IMR-90 (cell line): ENCODE data around the gene FMN2. TPM values are rescaled to one million over a fixed set of nuclear protein-coding genes. Genes with fewer than 3 reads are reported as not detected.

Experiments used
- ATAC-seq: fragments of 200-7000 bp; cut with Tn5 transposase; 2 replicates; pipeline ENCODE4 v1.9.1; 2020; ENCODE audit warnings: low read depth, mild to moderate bottlenecking, moderate library complexity
- BruUV-seq: library from RNA; stranded (reverse); fragments of 400-500 nt; replicated peaks from 2 replicates; lab custom pipeline; 2021; lab: Mats Ljungman, UMichigan
- CTCF ChIA-PET: fragments of 300-600 bp; formaldehyde crosslinking; extraction: SDS; loops from one replicate; lab custom pipeline; 2021; ENCODE audit warnings: antibody characterized with exemption; lab: Yijun Ruan, JAX
- POLR2A ChIA-PET: fragments of 300-600 bp; sonication (Branson Sonifier 250); formaldehyde crosslinking; loops from one replicate; lab custom pipeline; 2022; ENCODE audit warnings: antibody characterized with exemption; ENCODE audit not compliant: unreplicated experiment; lab: Charles Lee
- DNase-seq: peaks from one replicate; pipeline ENCODE4 v3.0.0; 2013
- H2AFZ ChIP-seq: replicated peaks from 2 replicates; pipeline ENCODE3; 2013; ENCODE audit warnings: low read length, mild to moderate bottlenecking; ENCODE audit not compliant: poor library complexity
- H2AK5ac ChIP-seq: 2 replicates; pipeline ENCODE4 v1.6.1; 2013; ENCODE audit warnings: low read depth, low read length, inconsistent platforms
- H2AK9ac ChIP-seq: replicated peaks from 2 replicates; pipeline ENCODE3; 2013; ENCODE audit warnings: mild to moderate bottlenecking, low read depth, low read length, moderate library complexity; ENCODE audit not compliant: poor library complexity
- H2BK120ac ChIP-seq: 2 replicates; pipeline ENCODE4 v1.6.1; 2013; ENCODE audit warnings: low read depth, low read length, inconsistent platforms
- H2BK15ac ChIP-seq: 3 replicates; pipeline ENCODE4 v1.6.1; 2013; ENCODE audit warnings: low read depth, low read length, inconsistent platforms
- H2BK20ac ChIP-seq: 2 replicates; pipeline ENCODE4 v1.6.1; 2013; ENCODE audit warnings: low read depth, mild to moderate bottlenecking, inconsistent platforms, low read length, moderate library complexity
- H2BK5ac ChIP-seq: 2 replicates; pipeline ENCODE4 v1.6.1; 2013; ENCODE audit warnings: mild to moderate bottlenecking, low read depth, low read length, inconsistent platforms; ENCODE audit not compliant: poor library complexity, severe bottlenecking
- H3K14ac ChIP-seq: replicated peaks from 2 replicates; pipeline ENCODE4 v1.6.1; 2013; ENCODE audit warnings: low read depth, low read length, inconsistent platforms
- H3K18ac ChIP-seq: 2 replicates; pipeline ENCODE4 v1.6.1; 2013; ENCODE audit warnings: low read depth, low read length, control low read depth
- H3K23ac ChIP-seq: 2 replicates; pipeline ENCODE4 v1.6.1; 2013; ENCODE audit warnings: low read depth, low read length, inconsistent platforms
- H3K27ac ChIP-seq: 2 replicates; pipeline ENCODE4 v1.5.1; 2013; ENCODE audit warnings: mild to moderate bottlenecking, control low read depth, low read length; ENCODE audit not compliant: insufficient read depth
- H3K27me3 ChIP-seq: 2 replicates; pipeline ENCODE4 v1.6.1; 2013; ENCODE audit warnings: low read length; ENCODE audit not compliant: control insufficient read depth, insufficient read depth
- H3K36me3 ChIP-seq: 2 replicates; pipeline ENCODE4 v1.6.1; 2013; ENCODE audit warnings: low read length, mixed read lengths; ENCODE audit not compliant: control insufficient read depth, insufficient read depth
- H3K4ac ChIP-seq: 2 replicates; pipeline ENCODE4 v1.6.1; 2013; ENCODE audit warnings: low read depth, low read length, inconsistent platforms
- H3K4me1 ChIP-seq: 2 replicates; pipeline ENCODE4 v1.6.1; 2013; ENCODE audit warnings: low read length, mixed read lengths; ENCODE audit not compliant: control insufficient read depth, insufficient read depth
- H3K4me2 ChIP-seq: 2 replicates; pipeline ENCODE4 v1.6.1; 2013; ENCODE audit warnings: low read depth, mild to moderate bottlenecking, control low read depth, low read length, moderate library complexity
- H3K4me3 ChIP-seq: 2 replicates; pipeline ENCODE4 v1.5.1; 2013; ENCODE audit warnings: low read depth, mild to moderate bottlenecking, control low read depth, low read length, moderate library complexity; ENCODE audit not compliant: insufficient read depth
- H3K56ac ChIP-seq: 2 replicates; pipeline ENCODE4 v1.6.1; 2013; ENCODE audit warnings: low read length, inconsistent platforms; ENCODE audit not compliant: insufficient read depth; ENCODE audit errors: extremely low read depth
- H3K79me1 ChIP-seq, 2 experiments: 2 replicates each; pipeline ENCODE4 v1.6.1; 2013; ENCODE audit warnings: low read length in 2 of 2, inconsistent platforms in 1 of 2, low read depth in 1 of 2
- H3K9ac ChIP-seq: 2 replicates; pipeline ENCODE4 v1.6.1; 2013; ENCODE audit warnings: low read depth, low read length, control low read depth
- H3K9me1 ChIP-seq: 2 replicates; pipeline ENCODE4 v1.6.1; 2013; ENCODE audit warnings: low read length, inconsistent platforms; ENCODE audit not compliant: insufficient read depth
- H3K9me3 ChIP-seq: 2 replicates; pipeline ENCODE4 v1.6.1; 2013; ENCODE audit warnings: low read length; ENCODE audit not compliant: control insufficient read depth, insufficient read depth
- H4K20me1 ChIP-seq: 2 replicates; pipeline ENCODE4 v1.6.1; 2013; ENCODE audit warnings: low read length, inconsistent platforms; ENCODE audit not compliant: insufficient read depth
- H4K5ac ChIP-seq: 2 replicates; pipeline ENCODE4 v1.6.1; 2013; ENCODE audit warnings: mild to moderate bottlenecking, low read depth, low read length, control low read depth
- H4K8ac ChIP-seq, 2 experiments: 2 replicates each; pipeline ENCODE4 v1.6.1; 2013; ENCODE audit warnings: low read depth in 2 of 2, low read length in 2 of 2, control low read depth in 1 of 2, inconsistent platforms in 1 of 2
- H4K91ac ChIP-seq: 2 replicates; pipeline ENCODE4 v1.6.1; 2013; ENCODE audit warnings: low read depth, low read length, inconsistent platforms; ENCODE audit not compliant: insufficient read depth
- CEBPB ChIP-seq: IDR thresholded peaks from 2 replicates; pipeline ENCODE4 v1.6.1; 2012; ENCODE audit warnings: low read depth, low read length, improper control_type of control experiment
- SMC3 ChIP-seq: fragments of 150-350 bp; IDR thresholded peaks from 2 replicates; pipeline ENCODE4 v1.6.1; 2016; ENCODE audit warnings: low read depth, mild to moderate bottlenecking, antibody characterized with exemption, low read length, moderate library complexity
- WGBS, 2 experiments: methylation state at CpG; one replicate each; pipeline versions ENCODE4 v1.1.5 to v1.1.7; 2013; ENCODE audit warnings: missing lambda C conversion rate in 2 of 2; ENCODE audit not compliant: insufficient read length in 1 of 2; ENCODE audit errors: extremely low coverage in 2 of 2; 5-methylcytosine and 5-hydroxymethylcytosine counted together
- dilution Hi-C: fragments of 300-500 bp; cut with HindIII; formaldehyde crosslinking; loops from one replicate; pipeline ENCODE4 v1.14.3; 2018; ENCODE audit warnings: low sequenced_read_pairs; ENCODE audit not compliant: unreplicated experiment
- in situ Hi-C: fragments of 300-500 bp; cut with MboI; formaldehyde crosslinking; loops from 3 replicates; pipeline ENCODE4 v1.14.3; 2019; ENCODE audit warnings: low sequenced_read_pairs, inconsistent platforms, mixed read lengths
- intact Hi-C: fragments of 100-400 bp; cut with micrococcal nuclease; formaldehyde crosslinking; loops from 2 replicates; pipeline ENCODE4 v1.10.0; 2022
- polyA plus RNA-seq, 3 experiments: library from polyadenylated mRNA; depleted of rRNA; stranded (reverse); fragments of >200 nt; gene quantifications; 2 replicates each; pipeline ENCODE4 v1.2.3, GENCODE V29; 2012; ENCODE audit warnings: low replicate concordance in 1 of 3
- total RNA-seq: library from RNA; depleted of rRNA; stranded (reverse); fragments of >200 nt; gene quantifications from 2 replicates; pipeline ENCODE4 v1.2.3, GENCODE V29; 2012

FMN2 gene
- total and polyA plus RNA-seq, 2 of the 4 experiments (the other 2 are of a cell fraction): 29.0 to 35.8 TPM

DNA sequence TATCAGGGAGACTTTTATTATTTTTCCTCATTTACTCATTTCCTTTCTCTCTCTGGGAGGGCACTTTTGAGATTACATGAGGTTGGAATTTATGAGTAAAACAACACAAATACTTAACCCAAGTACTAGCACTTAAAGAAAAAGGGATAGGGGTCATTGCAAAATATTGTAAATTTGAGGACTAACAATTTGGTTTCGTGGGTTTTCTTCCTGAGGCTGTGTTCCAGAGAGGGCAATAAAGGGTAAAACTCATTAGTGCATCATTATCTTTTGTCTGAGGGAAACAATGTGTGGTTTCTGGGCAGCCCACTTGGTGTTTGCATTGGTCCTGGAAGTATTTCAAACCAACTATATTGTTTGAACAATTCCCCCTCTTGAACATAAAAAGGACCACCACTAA is 423.8 kb downstream of the FMN2 start:
- no peak overlapping the region for H2AK9ac ChIP-seq
- H3K4me2 ChIP-seq: peak overlapping the region; percentile 32; the same call in 1 of the 2 replicates
- no peak overlapping the region for H3K14ac ChIP-seq
- no peaks in the 10 kb centered on the region for H3K27me3 ChIP-seq
- no peak overlapping the region for H3K56ac ChIP-seq
- H3K4me3 ChIP-seq: no peak overlapping the region
- ChIA-PET CTCF (no interaction called here), POLR2A (no interaction called here)
- no peaks in the 10 kb centered on the region; the same call in 1 of the 2 replicates for H3K4me1 ChIP-seq
- H3K9me3 ChIP-seq: no peaks in the 10 kb centered on the region
- H3K9ac ChIP-seq: no peak overlapping the region
- no peak overlapping the region for H2BK15ac ChIP-seq
- BruUV-seq: no TSS peak
- H3K18ac ChIP-seq: no peak overlapping the region
- ATAC-seq (peak; percentile 60), DNase-seq (peak; percentile 43)
- H2BK20ac ChIP-seq: no peak overlapping the region
- dilution Hi-C loops (no loop called here), intact Hi-C loops (no loop called here), in situ Hi-C loops (no loop called here)
- H2AK5ac ChIP-seq: no peak overlapping the region
- no peak overlapping the region for H4K91ac ChIP-seq
- no peak for TF ChIP-seq SMC3
- TF ChIP-seq CEBPB: peak; percentile 43; the same call in 1 of the 2 replicates
- no peak overlapping the region for H3K23ac ChIP-seq
- H4K8ac ChIP-seq: 0 out of 4 replicates have a peak overlapping the region, but pooled peaks of 1 of the 2 experiments have one; percentile 19
- H4K5ac ChIP-seq: no peak overlapping the region
- H2BK120ac ChIP-seq: no peak overlapping the region
- H2AFZ ChIP-seq: no peak overlapping the region
- H3K36me3 ChIP-seq: no peaks in the 10 kb centered on the region
- no CpG with 5 or more reads among the region's 1 CpG for WGBS, 2 experiments
- H3K4ac ChIP-seq: no peak overlapping the region
- no peaks in the 10 kb centered on the region for H4K20me1 ChIP-seq
- H2BK5ac ChIP-seq: no peak overlapping the region
- peaks cover 2% of the 10 kb centered on the region; the same call in 1 of the 2 replicates for H3K9me1 ChIP-seq
- no peak overlapping the region for H3K27ac ChIP-seq
- peaks cover 2 to 5% of the 10 kb centered on the region in 2 experiments; a peak in 2 of 4 replicates for H3K79me1 ChIP-seq
